Mammary epithelial cell (primary cell): ENCODE results near the gene FABP3.

ENCODE experiments used
- EZH2 ChIP-seq: IDR thresholded peaks from 2 replicates; pipeline ENCODE4 v1.6.1; 2012; ENCODE audit warnings: low read length, inconsistent platforms, borderline replicate concordance
- TF ChIP-seq, protein P1 (sequence below), 2 donors: IDR thresholded peaks in 1 of 2; conservative IDR thresholded peaks in 1 of 2; 2 replicates each; pipeline ENCODE4 v1.5.1; 2011 to 2012; ENCODE audit warnings: inconsistent platforms in 2 of 2, low read length in 2 of 2, mild to moderate bottlenecking in 2 of 2, control low read depth in 1 of 2, low read depth in 1 of 2; ENCODE audit not compliant: insufficient read depth in 1 of 2; ENCODE audit errors: extremely low read depth in 1 of 2

DNA sequence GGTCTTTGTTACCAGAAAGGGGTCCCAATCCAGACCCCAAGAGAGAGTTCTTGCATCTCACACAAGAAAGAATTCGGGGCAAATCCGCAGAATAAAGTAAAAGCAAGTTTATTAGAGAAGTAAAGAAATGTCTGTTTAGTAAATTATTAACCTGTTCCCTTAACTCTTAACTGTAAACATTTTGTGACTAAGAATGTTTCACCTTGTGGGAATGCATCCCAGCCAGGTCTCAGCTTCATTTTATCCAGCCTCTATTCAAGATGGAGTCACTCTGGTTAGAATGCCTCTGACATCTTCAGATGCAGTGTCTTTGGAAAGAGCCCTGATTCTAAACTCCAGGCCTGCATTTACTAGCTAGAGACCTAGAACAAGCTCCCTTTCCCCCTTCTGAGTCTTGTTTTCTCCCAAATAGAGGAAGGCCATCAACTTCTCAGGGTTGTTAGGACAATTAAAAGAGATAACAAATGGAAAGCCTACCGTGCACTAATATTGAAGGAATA is 4.5 kb upstream of the FABP3 start:
- TF ChIP-seq, protein P1, sequence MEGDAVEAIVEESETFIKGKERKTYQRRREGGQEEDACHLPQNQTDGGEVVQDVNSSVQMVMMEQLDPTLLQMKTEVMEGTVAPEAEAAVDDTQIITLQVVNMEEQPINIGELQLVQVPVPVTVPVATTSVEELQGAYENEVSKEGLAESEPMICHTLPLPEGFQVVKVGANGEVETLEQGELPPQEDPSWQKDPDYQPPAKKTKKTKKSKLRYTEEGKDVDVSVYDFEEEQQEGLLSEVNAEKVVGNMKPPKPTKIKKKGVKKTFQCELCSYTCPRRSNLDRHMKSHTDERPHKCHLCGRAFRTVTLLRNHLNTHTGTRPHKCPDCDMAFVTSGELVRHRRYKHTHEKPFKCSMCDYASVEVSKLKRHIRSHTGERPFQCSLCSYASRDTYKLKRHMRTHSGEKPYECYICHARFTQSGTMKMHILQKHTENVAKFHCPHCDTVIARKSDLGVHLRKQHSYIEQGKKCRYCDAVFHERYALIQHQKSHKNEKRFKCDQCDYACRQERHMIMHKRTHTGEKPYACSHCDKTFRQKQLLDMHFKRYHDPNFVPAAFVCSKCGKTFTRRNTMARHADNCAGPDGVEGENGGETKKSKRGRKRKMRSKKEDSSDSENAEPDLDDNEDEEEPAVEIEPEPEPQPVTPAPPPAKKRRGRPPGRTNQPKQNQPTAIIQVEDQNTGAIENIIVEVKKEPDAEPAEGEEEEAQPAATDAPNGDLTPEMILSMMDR (conservative IDR thresholded peaks at IDR 0.05 in 1 of 2, IDR thresholded peaks at IDR 0.05 in 1 of 2; ENCODE audit: extremely low read depth in 1 of 2, insufficient read depth in 1 of 2, low read depth in 1 of 2, low read length in 2 of 2), result no peak
- TF ChIP-seq EZH2, result no peak
